ENCODE data around the gene CARD8.
"Not testable (repeated sequence)": the region's sequence is repeated elsewhere in the genome, so short reads cannot be mapped to it uniquely, and the experiment has no call there.

Gene CARD8, protein sequence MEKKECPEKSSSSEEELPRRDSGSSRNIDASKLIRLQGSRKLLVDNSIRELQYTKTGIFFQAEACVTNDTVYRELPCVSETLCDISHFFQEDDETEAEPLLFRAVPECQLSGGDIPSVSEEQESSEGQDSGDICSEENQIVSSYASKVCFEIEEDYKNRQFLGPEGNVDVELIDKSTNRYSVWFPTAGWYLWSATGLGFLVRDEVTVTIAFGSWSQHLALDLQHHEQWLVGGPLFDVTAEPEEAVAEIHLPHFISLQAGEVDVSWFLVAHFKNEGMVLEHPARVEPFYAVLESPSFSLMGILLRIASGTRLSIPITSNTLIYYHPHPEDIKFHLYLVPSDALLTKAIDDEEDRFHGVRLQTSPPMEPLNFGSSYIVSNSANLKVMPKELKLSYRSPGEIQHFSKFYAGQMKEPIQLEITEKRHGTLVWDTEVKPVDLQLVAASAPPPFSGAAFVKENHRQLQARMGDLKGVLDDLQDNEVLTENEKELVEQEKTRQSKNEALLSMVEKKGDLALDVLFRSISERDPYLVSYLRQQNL

DNA sequence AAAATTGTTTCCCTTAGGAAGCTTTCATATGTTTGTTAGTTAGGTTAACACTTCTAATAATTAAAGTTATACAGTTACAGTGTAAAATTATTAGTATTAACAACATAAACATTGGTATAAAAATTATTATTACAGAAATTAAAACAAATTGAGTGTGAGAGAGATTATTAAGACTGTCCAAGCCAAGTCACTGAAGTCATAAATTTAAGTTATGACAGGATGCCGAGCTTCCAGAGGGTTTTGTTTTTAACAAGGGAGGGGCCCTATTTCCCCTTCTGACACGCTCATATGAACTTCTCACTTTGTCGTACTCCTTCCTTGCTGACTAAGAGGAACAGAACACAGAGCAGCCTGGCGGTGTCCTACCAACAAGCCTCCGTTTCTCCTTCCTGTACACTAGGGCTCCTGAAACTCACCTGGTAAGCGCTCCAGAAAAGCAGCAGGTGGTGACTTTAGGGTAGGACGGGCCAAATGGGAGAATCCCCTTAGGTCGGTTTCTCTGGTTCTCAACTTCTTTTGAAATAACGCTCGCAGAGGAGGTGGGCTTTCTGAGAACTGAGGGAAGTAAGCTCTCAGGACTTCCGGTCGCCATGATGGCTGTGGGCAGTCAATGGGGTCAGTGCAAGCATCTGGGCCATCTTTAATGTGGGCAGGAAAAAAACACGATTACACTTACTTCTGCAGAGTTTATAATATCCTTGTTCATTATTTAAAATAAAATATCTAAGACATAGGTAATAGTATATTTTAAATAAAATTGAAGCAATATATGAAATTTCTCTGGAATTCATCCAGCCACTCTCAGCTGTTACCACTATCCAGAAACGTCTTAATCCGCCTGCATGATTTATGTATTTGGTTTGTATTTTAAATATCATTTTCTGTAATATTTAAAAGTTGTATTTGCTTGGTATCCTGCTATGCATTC is at the start of gene CARD8:
Gene CARD8, minus strand, starts transcription at position 537 of the 928 bp plus-strand sequence. CDS start 14,892 bp downstream, outside the sequence.
- Mint-ChIP-seq H3K27me3 (no peaks in the 10 kb centered on the region), H3K36me3 (ENCODE audit: low read depth) (peaks cover 23% of the 10 kb centered on the region), H3K4me3 (peak within 1 kb of the TSS; percentile 92), H3K4me1 (ENCODE audit: low read depth) (peaks cover 72% of the 10 kb centered on the region), H3K27ac (peak within 1 kb of the TSS; percentile 100), H3K9me3 (no peaks in the 10 kb centered on the region)
- DNase-seq = peak; percentile 88

DNA sequence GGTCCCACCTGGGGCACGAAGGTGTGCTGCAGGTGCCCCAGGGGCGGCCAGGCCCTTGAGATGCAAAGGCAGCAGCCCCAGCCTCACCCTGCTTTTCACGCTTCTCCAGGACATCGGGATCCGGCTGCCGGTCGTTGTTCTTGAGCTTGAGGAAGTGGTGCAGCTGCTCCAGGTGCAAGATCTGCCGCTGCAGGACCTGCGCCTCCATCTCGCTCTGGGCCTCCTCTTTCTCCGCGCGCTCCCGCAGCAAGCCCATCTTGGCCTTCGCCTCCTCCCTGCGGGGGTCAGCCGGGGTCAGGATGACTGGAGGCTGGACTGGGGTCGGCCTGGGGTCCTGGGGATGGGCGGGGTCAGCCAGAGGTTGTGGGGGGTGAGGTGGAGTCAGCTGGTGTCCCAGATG is 48.2 kb upstream of the CARD8 start:
- Mint-ChIP-seq H3K9me3 (no peaks in the 10 kb centered on the region), H3K27me3 (no peaks in the 10 kb centered on the region)

DNA sequence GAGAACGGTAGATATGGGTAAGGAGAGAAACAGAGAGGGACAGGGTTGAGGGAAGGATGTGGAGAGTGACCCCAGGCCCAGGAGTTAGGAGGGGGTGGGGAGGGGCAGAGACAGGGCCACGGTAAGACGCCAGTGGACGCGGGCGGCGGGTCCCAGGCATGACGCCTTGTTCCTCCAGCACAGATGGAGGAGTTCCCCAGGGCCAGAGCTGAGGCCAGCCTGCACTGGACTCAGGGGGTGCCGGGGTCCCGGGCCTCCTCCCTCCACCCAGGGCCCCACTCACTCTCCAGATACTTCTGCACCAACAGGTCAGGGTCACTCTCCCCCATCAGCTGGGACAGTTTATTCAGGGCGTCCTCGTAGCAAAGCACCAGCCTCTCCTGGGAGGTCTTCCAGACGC is 47.7 kb upstream of the CARD8 start:
- Mint-ChIP-seq H3K36me3 (ENCODE audit: low read depth) (no peaks in the 10 kb centered on the region), H3K4me1 (ENCODE audit: low read depth) (no peaks in the 10 kb centered on the region), H3K27me3 (no peaks in the 10 kb centered on the region), H3K4me3 (no peak overlapping the region), H3K9me3 (no peaks in the 10 kb centered on the region), H3K27ac (no peak overlapping the region)
- no peak for DNase-seq

More for the DNA sequence above, 48.2 kb upstream of the CARD8 start:
- no peak overlapping the region for H3K4me3 Mint-ChIP-seq
- H3K4me1 Mint-ChIP-seq (ENCODE audit: low read depth) = no peaks in the 10 kb centered on the region
- DNase-seq = no peak
- no peaks in the 10 kb centered on the region for H3K36me3 Mint-ChIP-seq (ENCODE audit: low read depth)
- no peak overlapping the region for H3K27ac Mint-ChIP-seq

DNA sequence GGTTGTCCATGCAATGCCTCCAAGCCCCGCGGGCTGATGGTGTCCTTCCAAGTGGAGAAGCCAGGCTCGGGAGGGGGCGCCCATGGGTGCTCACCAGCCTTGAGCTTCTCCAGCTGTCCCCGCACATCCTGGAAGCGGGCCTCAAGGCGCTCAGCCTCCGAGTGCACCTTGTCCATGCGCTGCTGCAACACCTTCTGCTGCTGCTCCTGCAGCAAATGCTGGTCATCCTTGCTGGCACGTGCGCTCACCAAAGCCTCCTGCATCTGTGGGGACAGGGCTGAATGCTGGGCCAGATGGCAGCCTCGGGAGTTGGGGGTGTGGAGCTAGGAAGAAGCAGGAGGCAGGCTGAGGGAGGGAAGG is 46.9 kb upstream of the CARD8 start:
- Mint-ChIP-seq H3K4me1 (ENCODE audit: low read depth) (no peaks in the 10 kb centered on the region), H3K36me3 (ENCODE audit: low read depth) (no peaks in the 10 kb centered on the region), H3K27me3 (no peaks in the 10 kb centered on the region), H3K9me3 (no peaks in the 10 kb centered on the region), H3K4me3 (no peak overlapping the region), H3K27ac (no peak overlapping the region)
- no peak for DNase-seq

DNA sequence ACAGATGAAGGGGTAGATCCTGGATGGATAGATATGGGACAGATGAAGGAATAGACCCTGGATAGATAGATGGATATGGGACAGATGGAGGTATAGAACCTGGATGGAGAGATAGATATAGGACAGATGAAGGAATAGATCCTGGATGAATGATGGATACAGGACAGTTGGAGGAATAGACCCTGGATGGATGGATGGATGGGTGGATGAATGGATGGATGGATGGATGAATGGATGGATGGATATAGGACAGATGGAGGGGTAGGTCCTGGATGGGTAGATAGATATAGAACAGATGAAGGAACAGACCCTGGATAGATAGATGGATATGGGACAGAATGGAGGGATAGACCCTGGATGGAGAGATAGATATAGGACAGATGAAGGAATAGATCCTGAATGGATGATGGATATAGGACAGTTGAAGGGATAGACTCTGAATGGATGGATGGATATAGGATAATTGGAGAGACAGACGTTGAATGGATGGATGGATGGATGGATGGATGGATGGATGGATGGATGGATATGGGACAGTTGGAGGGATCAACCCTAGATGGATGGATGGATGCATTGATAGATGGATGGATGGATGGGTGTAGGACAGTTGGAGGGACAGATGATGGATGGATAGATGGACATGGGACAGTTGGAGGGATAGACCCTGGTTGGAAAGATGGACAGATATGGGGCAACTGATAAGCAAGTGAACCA is 46.3 kb upstream of the CARD8 start:
- H3K27me3 Mint-ChIP-seq = no peaks in the 10 kb centered on the region
- DNase-seq = no peak
- no peaks in the 10 kb centered on the region for H3K36me3 Mint-ChIP-seq (ENCODE audit: low read depth)
- H3K4me1 Mint-ChIP-seq (ENCODE audit: low read depth) = no peaks in the 10 kb centered on the region
- H3K4me3 Mint-ChIP-seq = no peak overlapping the region
- H3K27ac Mint-ChIP-seq = no peak overlapping the region
- no peaks in the 10 kb centered on the region for H3K9me3 Mint-ChIP-seq

DNA sequence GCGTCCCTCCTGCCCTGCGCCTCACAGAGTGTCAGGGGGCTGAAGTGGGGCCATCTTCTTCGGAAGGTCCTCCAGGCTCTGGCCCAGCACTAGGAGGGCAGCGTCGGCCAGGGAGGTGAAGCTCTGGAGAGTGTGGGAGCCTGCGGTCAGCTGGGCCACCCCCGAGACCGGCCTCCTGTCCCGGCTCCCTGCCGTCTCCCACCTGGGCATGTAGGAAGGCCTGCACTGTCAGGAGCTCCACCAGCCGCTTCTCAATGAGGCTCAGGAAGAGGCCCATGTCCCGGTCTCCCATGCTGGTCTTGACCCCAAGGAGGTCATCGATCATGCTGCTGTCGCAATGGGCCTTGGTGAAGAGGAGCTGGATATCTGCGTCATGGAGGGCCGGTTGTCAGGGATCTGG is 42.3 kb upstream of the CARD8 start:
- Mint-ChIP-seq H3K27me3 (peaks cover 2% of the 10 kb centered on the region), H3K27ac (no peak overlapping the region), H3K36me3 (ENCODE audit: low read depth) (no peaks in the 10 kb centered on the region), H3K9me3 (no peaks in the 10 kb centered on the region), H3K4me1 (ENCODE audit: low read depth) (no peaks in the 10 kb centered on the region), H3K4me3 (no peak overlapping the region)
- no peak for DNase-seq

DNA sequence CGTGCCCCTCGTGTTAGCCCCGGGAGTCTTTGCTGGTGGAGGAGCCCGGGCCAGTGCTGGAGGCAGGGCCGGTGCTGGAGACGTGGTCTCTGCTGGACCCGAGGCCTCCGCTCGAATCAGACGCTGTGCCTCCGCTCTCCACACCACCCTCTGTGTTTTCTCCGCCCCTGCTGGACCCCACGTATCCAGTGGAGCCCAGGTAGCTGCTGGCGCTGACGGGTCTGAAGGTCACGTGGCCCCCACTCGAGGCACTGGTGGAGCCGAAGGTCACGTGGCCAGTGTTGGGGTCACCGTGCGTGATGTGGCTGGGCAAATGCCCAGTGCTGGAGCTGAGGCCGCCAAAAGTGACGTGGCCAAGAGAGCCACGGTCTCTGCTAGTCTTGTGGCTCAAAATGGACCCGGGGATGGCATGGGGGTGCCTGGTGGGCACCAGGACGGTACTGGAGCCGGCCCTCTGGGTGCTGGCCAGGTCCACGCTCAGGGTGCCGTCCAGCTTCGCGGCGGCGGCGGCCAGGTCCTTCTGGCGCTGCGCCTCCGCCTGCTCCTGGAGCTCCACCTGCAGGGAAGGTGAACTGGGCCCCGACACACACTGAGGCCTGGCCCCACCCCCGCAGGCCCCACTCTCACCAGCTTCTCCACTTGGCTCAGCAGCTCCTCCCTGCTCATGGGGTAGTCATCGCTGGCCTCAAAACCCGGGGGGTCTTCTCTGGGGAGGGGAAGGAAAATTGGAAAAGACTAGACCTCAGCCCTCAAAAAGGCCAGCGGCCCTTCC is 41.4 kb upstream of the CARD8 start:
- H3K27me3 Mint-ChIP-seq = peaks cover 6% of the 10 kb centered on the region
- no peak overlapping the region for H3K4me3 Mint-ChIP-seq
- no peaks in the 10 kb centered on the region for H3K4me1 Mint-ChIP-seq (ENCODE audit: low read depth)
- no peaks in the 10 kb centered on the region for H3K36me3 Mint-ChIP-seq (ENCODE audit: low read depth)
- no peak overlapping the region for H3K27ac Mint-ChIP-seq
- H3K9me3 Mint-ChIP-seq = no peaks in the 10 kb centered on the region
- DNase-seq = no peak

DNA sequence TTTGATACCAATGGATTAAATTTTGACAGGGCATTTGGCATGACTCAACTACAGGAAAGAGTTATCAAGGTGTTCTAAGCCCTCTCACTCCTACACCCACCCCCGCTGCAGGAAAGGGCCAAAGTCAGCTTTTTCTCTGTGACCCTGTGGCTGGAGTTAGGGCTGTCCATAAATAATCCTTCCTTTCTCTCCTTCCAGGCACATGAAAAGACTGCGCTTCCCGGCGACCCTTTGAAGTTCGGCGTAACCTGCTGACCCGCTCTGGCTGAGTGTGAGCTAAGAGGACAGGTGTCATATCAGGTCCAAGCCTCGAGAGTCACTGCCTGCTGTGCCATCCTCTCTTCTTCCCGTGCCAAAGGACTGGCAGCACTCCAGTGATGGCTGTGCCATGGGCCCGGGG is 39.7 kb upstream of the CARD8 start:
- H3K27me3 Mint-ChIP-seq = peaks cover 13% of the 10 kb centered on the region
- no peak for DNase-seq
- no peaks in the 10 kb centered on the region for H3K36me3 Mint-ChIP-seq (ENCODE audit: low read depth)
- no peak overlapping the region for H3K27ac Mint-ChIP-seq
- peaks cover 9% of the 10 kb centered on the region for H3K4me1 Mint-ChIP-seq (ENCODE audit: low read depth)
- no peaks in the 10 kb centered on the region for H3K9me3 Mint-ChIP-seq
- no peak overlapping the region for H3K4me3 Mint-ChIP-seq

DNA sequence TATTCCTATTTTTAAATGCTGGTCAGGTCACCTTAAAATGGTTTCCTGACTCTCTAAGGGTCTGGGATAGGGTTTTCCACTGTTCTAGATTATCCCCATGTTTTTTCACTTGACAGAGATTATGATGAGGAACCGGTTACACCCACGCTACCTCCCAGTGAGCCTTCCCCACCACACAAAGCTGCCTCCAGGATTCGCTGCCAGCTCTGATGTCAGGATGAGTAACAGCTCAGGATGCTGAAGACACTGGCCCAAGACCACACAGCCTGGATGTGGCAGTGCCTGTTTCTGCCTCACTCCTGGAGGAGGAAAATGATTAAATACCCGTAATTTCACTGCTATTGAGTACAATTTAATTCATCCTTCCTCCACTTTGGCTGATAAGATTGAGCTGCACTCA is 37.1 kb upstream of the CARD8 start:
- Mint-ChIP-seq H3K9me3 (no peaks in the 10 kb centered on the region), H3K36me3 (ENCODE audit: low read depth) (no peaks in the 10 kb centered on the region), H3K27ac (no peak overlapping the region), H3K4me1 (ENCODE audit: low read depth) (peaks cover 9% of the 10 kb centered on the region), H3K4me3 (no peak overlapping the region), H3K27me3 (peaks cover 13% of the 10 kb centered on the region)
- DNase-seq = no peak

DNA sequence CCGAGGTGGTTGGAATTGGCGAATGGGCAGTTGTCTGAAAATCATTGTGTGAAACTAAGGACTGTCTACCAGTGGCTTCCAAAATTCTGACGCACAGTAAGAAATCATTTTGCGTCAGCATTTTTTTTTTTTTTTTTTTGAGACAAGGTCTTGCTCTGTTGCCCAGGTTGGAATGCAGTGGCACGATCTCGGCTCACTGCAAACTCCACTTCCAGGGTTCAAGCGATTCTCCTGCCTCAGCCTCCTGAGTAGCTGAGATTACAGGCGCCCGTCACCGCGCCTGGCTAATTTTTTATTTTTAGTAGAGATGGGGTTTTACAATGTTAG is 35.7 kb upstream of the CARD8 start:
- H3K27ac Mint-ChIP-seq = peak overlapping the region; percentile 23
- H3K27me3 Mint-ChIP-seq = peaks cover 13% of the 10 kb centered on the region
- peak overlapping the region; percentile 78 for H3K4me3 Mint-ChIP-seq
- H3K4me1 Mint-ChIP-seq (ENCODE audit: low read depth); H3K9me3 Mint-ChIP-seq; H3K36me3 Mint-ChIP-seq (ENCODE audit: low read depth); DNase-seq: not testable (repeated sequence)

DNA sequence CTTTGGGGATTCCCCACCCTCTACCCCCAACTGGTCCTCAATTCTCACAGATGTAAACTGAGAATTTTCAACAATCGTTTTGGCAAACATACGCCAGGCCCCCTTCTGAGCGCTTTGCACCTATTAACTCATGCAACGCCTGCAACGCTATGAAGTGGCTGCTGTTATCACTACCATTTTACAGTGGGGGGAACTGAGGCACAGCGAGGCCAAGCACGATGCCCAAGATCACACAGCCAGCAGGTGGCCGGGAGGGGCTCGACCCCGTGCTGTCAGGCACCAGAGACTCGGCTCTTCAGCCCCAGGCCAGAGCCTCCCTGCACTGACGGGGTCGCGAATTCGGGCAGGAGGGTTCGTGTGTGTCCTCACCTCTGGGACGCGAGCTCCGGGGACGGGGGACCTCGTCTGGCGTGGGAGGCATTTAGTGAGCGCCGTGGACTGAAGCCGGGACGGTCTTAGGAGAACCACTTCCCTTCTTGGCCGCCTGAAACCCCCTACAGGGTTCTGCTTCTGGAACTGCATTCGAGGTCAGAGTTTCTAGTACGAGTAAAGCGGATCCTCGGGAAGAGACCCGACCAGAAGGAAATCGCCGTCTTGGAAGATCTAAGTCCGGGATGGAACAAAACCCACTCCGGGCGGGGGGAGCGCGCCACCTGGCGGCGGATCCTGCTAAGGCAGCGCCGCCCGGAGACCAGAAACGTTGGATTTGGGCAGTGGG is 35.2 kb upstream of the CARD8 start:
- Mint-ChIP-seq H3K4me3 (peak overlapping the region; percentile 78), H3K4me1 (ENCODE audit: low read depth) (peaks cover 9% of the 10 kb centered on the region), H3K9me3 (peaks cover 11% of the 10 kb centered on the region), H3K27me3 (peaks cover 13% of the 10 kb centered on the region), H3K36me3 (ENCODE audit: low read depth) (peaks cover 8% of the 10 kb centered on the region), H3K27ac (peak overlapping the region; percentile 23)
- peak; percentile 81 for DNase-seq

DNA sequence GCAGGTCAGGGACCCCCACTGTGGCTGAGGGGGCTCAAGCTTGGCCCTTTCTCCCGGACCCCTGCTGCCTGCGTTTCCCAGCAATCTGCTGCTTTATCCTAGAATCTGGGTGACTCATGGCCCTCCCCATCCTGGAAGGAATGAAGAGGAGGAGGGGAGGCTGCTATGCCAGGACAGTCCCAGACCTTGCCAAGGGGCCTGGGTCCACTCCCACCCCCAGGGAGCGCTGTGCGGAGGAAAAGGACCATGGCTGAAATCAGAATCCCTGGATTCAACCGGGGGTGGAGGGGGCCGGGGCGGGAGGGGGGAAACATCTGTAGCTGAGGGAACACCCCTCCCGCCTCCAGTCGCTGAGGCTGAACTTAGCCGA is 34.7 kb upstream of the CARD8 start:
- no peak for DNase-seq
- Mint-ChIP-seq H3K4me3 (no peak overlapping the region), H3K4me1 (ENCODE audit: low read depth) (peaks cover 9% of the 10 kb centered on the region), H3K36me3 (ENCODE audit: low read depth) (peaks cover 9% of the 10 kb centered on the region), H3K27me3 (peaks cover 13% of the 10 kb centered on the region), H3K27ac (no peak overlapping the region), H3K9me3 (peaks cover 12% of the 10 kb centered on the region)

DNA sequence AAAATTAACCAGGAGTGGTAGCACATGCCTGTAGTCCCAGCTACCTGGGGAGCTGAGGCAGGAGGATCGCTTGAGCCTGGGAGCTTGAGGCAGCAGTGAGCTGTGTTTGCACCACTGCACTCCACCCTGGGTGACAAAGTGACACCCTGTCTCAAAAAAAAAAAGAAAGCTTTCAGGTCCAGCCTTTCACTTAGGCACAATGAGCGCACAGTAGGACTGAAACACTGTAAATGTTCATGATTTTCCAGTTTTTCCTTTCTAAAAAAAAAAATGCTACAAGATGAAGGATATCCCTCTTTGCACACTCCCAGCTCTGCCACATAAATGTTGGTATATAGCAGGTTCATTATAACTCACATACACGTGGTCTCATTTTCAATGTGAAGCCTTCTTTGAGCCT is 32.0 kb upstream of the CARD8 start:
- DNase-seq = no peak
- H3K9me3 Mint-ChIP-seq = peaks cover 17% of the 10 kb centered on the region
- no peak overlapping the region for H3K27ac Mint-ChIP-seq
- peaks cover 9% of the 10 kb centered on the region for H3K36me3 Mint-ChIP-seq (ENCODE audit: low read depth)
- peaks cover 9% of the 10 kb centered on the region for H3K4me1 Mint-ChIP-seq (ENCODE audit: low read depth)
- H3K4me3 Mint-ChIP-seq = no peak overlapping the region
- H3K27me3 Mint-ChIP-seq = peaks cover 9% of the 10 kb centered on the region
